GM23338 (cell line): ENCODE measurements around the gene GALM. TPM values are rescaled to one million over a fixed set of nuclear protein-coding genes. Genes with fewer than 3 reads are reported as not detected.

Experiments
- ATAC-seq: fragments of 200-7000 bp; cut with Tn5 transposase; 3 replicates; pipeline ENCODE4 v1.9.1; 2020
- DNase-seq: peaks from one replicate; pipeline ENCODE4 v3.0.0-alpha.2; 2015; ENCODE audit warnings: low spot score
- H2AFZ ChIP-seq: fragments of 200-600 bp; sonication (generic); 2 replicates; pipeline ENCODE4 v1.8.0; 2016; ENCODE audit warnings: antibody characterized with exemption, mild to moderate bottlenecking, moderate library complexity
- H3F3A ChIP-seq: fragments of 200-600 bp; sonication (generic); replicated peaks from 2 replicates; pipeline ENCODE4 v1.8.0; 2017; ENCODE audit warnings: antibody characterized with exemption, mixed run types, low read depth
- H3K27ac ChIP-seq: fragments of 200-600 bp; sonication (generic); 2 replicates; pipeline ENCODE4 v1.6.1; 2016; ENCODE audit warnings: low read depth
- H3K27me3 ChIP-seq: fragments of 200-600 bp; sonication (generic); 2 replicates; pipeline ENCODE4 v1.8.0; 2016; ENCODE audit warnings: mild to moderate bottlenecking, mixed run types, moderate library complexity; ENCODE audit not compliant: insufficient read depth
- H3K36me3 ChIP-seq: fragments of 200-600 bp; sonication (generic); 2 replicates; pipeline ENCODE4 v1.8.0; 2016; ENCODE audit warnings: mild to moderate bottlenecking; ENCODE audit not compliant: insufficient read depth
- H3K4me1 ChIP-seq: fragments of 200-600 bp; sonication (generic); 2 replicates; pipeline ENCODE4 v1.8.0; 2016; ENCODE audit warnings: mild to moderate bottlenecking, moderate library complexity; ENCODE audit not compliant: insufficient read depth
- H3K4me2 ChIP-seq: fragments of 200-600 bp; sonication (generic); 2 replicates; pipeline ENCODE4 v1.7.1; 2017; ENCODE audit warnings: mixed run types
- H3K4me3 ChIP-seq: fragments of 200-600 bp; sonication (generic); 2 replicates; pipeline ENCODE4 v1.6.1; 2016; ENCODE audit warnings: mixed run types
- H3K79me2 ChIP-seq: fragments of 200-600 bp; sonication (generic); replicated peaks from 2 replicates; pipeline ENCODE4 v1.8.0; 2017; ENCODE audit warnings: mild to moderate bottlenecking; ENCODE audit not compliant: insufficient read depth
- H3K9me2 ChIP-seq: fragments of 200-600 bp; sonication (generic); 2 replicates; pipeline ENCODE4 v1.8.0; 2017; ENCODE audit not compliant: insufficient read depth
- H4K20me1 ChIP-seq: fragments of 200-600 bp; sonication (generic); replicated peaks from 2 replicates; pipeline ENCODE4 v1.8.0; 2017; ENCODE audit warnings: mild to moderate bottlenecking; ENCODE audit not compliant: insufficient read depth
- H3K27ac Mint-ChIP-seq: 2 replicates; pipeline ENCODE4 v1.8.0; 2020; ENCODE audit warnings: inconsistent platforms, mild to moderate bottlenecking, moderate library complexity, mixed read lengths
- H3K27me3 Mint-ChIP-seq: 3 replicates; pipeline ENCODE4 v1.8.0; 2022; ENCODE audit warnings: low read depth, mild to moderate bottlenecking, moderate library complexity, mixed read lengths, inconsistent platforms; ENCODE audit not compliant: insufficient read depth, poor library complexity
- H3K36me3 Mint-ChIP-seq: 3 replicates; pipeline ENCODE4 v1.8.0; 2021; ENCODE audit warnings: low read depth, mild to moderate bottlenecking, inconsistent platforms, moderate library complexity, mixed read lengths
- H3K4me1 Mint-ChIP-seq: 3 replicates; pipeline ENCODE4 v1.8.0; 2020; ENCODE audit warnings: mild to moderate bottlenecking, inconsistent platforms, mixed read lengths
- H3K4me3 Mint-ChIP-seq: 3 replicates; pipeline ENCODE4 v1.8.0; 2021; ENCODE audit warnings: moderate library complexity, mild to moderate bottlenecking, inconsistent platforms, mixed read lengths
- H3K9me3 Mint-ChIP-seq: 3 replicates; pipeline ENCODE4 v1.8.0; 2020; ENCODE audit warnings: moderate library complexity, mild to moderate bottlenecking, inconsistent platforms, mixed read lengths
- CREB1 ChIP-seq: fragments of 250-450 bp; sonication (Bioruptor Pico); IDR thresholded peaks from 2 replicates; pipeline ENCODE4 v1.5.0; 2020; ENCODE audit warnings: low read depth, mild to moderate bottlenecking, moderate library complexity
- EZH2 ChIP-seq: fragments of 200-600 bp; sonication (generic); IDR thresholded peaks from one replicate; pipeline ENCODE4 v1.8.0; 2017; ENCODE audit warnings: antibody characterized with exemption, mild to moderate bottlenecking, low read depth; ENCODE audit not compliant: unreplicated experiment
- EZH2phosphoT487 ChIP-seq: fragments of 200-600 bp; sonication (generic); IDR thresholded peaks from one replicate; pipeline ENCODE4 v1.8.1; 2018; ENCODE audit warnings: antibody characterized with exemption; ENCODE audit not compliant: unreplicated experiment
- JUNB ChIP-seq: IDR thresholded peaks from one replicate; pipeline ENCODE4 v1.6.1; 2016; ENCODE audit warnings: antibody characterized with exemption; ENCODE audit not compliant: unreplicated experiment
- NANOG ChIP-seq: IDR thresholded peaks from 2 replicates; pipeline ENCODE4 v1.6.1; 2016; ENCODE audit warnings: antibody characterized with exemption, borderline replicate concordance
- POLR2AphosphoS5 ChIP-seq: IDR thresholded peaks from 2 replicates; pipeline ENCODE4 v1.6.1; 2016; ENCODE audit warnings: antibody characterized with exemption, low read depth
- STAT1 ChIP-seq: IDR thresholded peaks from one replicate; pipeline ENCODE4 v1.6.1; 2016; ENCODE audit warnings: antibody characterized with exemption; ENCODE audit not compliant: unreplicated experiment
- ZNF114 ChIP-seq: fragments of 250-450 bp; sonication (Bioruptor Pico); IDR thresholded peaks from 2 replicates; pipeline ENCODE4 v1.5.0; 2020; ENCODE audit warnings: mild to moderate bottlenecking, moderate library complexity
- ZNF331 ChIP-seq: fragments of 250-450 bp; sonication (Bioruptor Pico); IDR thresholded peaks from 2 replicates; pipeline ENCODE4 v1.5.0; 2020; ENCODE audit warnings: low read depth, mild to moderate bottlenecking, moderate library complexity
- polyA plus RNA-seq: library from polyadenylated mRNA; unstranded; fragments of >200 nt; fragmentation: Nextera tagmentation; extraction: Ambion mirVana; gene quantifications from 2 replicates; pipeline ENCODE4 v1.2.1, GENCODE V29; 2016
- total RNA-seq: library from RNA; depleted of rRNA; stranded (reverse); fragments of >200 nt; shearing (Covaris generic); gene quantifications from 2 replicates; pipeline ENCODE4 v1.2.3, GENCODE V29; 2014
- TF ChIP-seq, protein P1 (sequence below): IDR thresholded peaks from one replicate; pipeline ENCODE4 v1.6.1; 2018; ENCODE audit warnings: antibody characterized with exemption; ENCODE audit not compliant: unreplicated experiment
- TF ChIP-seq, protein P2 (sequence below): fragments of 250-450 bp; sonication (Bioruptor Pico); IDR thresholded peaks from 2 replicates; pipeline ENCODE4 v1.5.0; 2020; ENCODE audit warnings: mild to moderate bottlenecking, moderate library complexity
- TF ChIP-seq, protein P3 (sequence below), 2 experiments: fragments of 200-600 bp in 1 of 2; sonication (generic) in 1 of 2; conservative IDR thresholded peaks; 2 replicates each; pipeline versions ENCODE4 v1.5.1 to v1.6.1; 2016 to 2017; ENCODE audit warnings: antibody characterized with exemption in 2 of 2, low read depth in 2 of 2, mild to moderate bottlenecking in 2 of 2, moderate library complexity in 1 of 2
- TF ChIP-seq, protein P4 (sequence below): IDR thresholded peaks from 2 replicates; pipeline ENCODE4 v1.6.1; 2016; ENCODE audit warnings: antibody characterized with exemption

The GALM gene
- total and polyA plus RNA-seq, 2 experiments from 2014 or later: 9.3 to 21.6 TPM

DNA sequence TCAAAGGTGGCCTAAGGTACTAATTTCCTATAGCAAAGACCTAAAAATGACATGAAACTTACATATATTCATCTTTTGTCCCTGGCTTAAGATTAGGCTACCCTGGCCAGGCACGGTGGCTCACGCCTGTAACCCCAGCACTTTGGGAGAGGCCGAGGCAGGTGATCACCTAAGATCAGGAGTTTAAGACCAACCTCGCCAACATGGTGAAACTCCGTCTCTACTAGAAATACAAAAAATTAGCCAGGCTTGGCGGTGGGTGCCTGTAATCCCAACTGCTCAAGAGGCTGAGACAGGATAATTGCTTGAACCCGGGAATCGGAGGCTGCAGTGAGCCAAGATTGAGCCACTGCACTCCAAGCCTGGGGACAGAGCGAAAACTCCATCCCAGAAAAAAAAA is 79.4 kb downstream of the GALM start:
- Mint-ChIP-seq H3K27ac (no peak overlapping the region), H3K27me3 (peaks cover 16% of the 10 kb centered on the region), H3K4me1 (peaks cover 33% of the 10 kb centered on the region), H3K9me3 (no peaks in the 10 kb centered on the region), H3K36me3 (peaks cover 95% of the 10 kb centered on the region), H3K4me3 (no peak overlapping the region)
- Histone ChIP-seq H3K79me2 (peaks cover 68% of the 10 kb centered on the region), H3K4me1 (peaks cover 5% of the 10 kb centered on the region; the same call in 1 of the 2 replicates), H3K27me3 (no peaks in the 10 kb centered on the region), H2AFZ (no peak overlapping the region), H4K20me1 (peaks cover 67% of the 10 kb centered on the region), H3K36me3 (peaks cover 67% of the 10 kb centered on the region), H3F3A (peaks cover 70% of the 10 kb centered on the region), H3K4me3 (no peak overlapping the region), H3K9me2 (no peaks in the 10 kb centered on the region), H3K4me2 (no peak overlapping the region), H3K27ac (no peak overlapping the region)
- TF ChIP-seq, protein P1, sequence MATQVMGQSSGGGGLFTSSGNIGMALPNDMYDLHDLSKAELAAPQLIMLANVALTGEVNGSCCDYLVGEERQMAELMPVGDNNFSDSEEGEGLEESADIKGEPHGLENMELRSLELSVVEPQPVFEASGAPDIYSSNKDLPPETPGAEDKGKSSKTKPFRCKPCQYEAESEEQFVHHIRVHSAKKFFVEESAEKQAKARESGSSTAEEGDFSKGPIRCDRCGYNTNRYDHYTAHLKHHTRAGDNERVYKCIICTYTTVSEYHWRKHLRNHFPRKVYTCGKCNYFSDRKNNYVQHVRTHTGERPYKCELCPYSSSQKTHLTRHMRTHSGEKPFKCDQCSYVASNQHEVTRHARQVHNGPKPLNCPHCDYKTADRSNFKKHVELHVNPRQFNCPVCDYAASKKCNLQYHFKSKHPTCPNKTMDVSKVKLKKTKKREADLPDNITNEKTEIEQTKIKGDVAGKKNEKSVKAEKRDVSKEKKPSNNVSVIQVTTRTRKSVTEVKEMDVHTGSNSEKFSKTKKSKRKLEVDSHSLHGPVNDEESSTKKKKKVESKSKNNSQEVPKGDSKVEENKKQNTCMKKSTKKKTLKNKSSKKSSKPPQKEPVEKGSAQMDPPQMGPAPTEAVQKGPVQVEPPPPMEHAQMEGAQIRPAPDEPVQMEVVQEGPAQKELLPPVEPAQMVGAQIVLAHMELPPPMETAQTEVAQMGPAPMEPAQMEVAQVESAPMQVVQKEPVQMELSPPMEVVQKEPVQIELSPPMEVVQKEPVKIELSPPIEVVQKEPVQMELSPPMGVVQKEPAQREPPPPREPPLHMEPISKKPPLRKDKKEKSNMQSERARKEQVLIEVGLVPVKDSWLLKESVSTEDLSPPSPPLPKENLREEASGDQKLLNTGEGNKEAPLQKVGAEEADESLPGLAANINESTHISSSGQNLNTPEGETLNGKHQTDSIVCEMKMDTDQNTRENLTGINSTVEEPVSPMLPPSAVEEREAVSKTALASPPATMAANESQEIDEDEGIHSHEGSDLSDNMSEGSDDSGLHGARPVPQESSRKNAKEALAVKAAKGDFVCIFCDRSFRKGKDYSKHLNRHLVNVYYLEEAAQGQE: no peak
- TF ChIP-seq NANOG: no peak
- no peak for TF ChIP-seq EZH2phosphoT487
- TF ChIP-seq CREB1: no peak
- TF ChIP-seq POLR2AphosphoS5: no peak; the same call in 1 of the 2 replicates
- TF ChIP-seq, protein P2, sequence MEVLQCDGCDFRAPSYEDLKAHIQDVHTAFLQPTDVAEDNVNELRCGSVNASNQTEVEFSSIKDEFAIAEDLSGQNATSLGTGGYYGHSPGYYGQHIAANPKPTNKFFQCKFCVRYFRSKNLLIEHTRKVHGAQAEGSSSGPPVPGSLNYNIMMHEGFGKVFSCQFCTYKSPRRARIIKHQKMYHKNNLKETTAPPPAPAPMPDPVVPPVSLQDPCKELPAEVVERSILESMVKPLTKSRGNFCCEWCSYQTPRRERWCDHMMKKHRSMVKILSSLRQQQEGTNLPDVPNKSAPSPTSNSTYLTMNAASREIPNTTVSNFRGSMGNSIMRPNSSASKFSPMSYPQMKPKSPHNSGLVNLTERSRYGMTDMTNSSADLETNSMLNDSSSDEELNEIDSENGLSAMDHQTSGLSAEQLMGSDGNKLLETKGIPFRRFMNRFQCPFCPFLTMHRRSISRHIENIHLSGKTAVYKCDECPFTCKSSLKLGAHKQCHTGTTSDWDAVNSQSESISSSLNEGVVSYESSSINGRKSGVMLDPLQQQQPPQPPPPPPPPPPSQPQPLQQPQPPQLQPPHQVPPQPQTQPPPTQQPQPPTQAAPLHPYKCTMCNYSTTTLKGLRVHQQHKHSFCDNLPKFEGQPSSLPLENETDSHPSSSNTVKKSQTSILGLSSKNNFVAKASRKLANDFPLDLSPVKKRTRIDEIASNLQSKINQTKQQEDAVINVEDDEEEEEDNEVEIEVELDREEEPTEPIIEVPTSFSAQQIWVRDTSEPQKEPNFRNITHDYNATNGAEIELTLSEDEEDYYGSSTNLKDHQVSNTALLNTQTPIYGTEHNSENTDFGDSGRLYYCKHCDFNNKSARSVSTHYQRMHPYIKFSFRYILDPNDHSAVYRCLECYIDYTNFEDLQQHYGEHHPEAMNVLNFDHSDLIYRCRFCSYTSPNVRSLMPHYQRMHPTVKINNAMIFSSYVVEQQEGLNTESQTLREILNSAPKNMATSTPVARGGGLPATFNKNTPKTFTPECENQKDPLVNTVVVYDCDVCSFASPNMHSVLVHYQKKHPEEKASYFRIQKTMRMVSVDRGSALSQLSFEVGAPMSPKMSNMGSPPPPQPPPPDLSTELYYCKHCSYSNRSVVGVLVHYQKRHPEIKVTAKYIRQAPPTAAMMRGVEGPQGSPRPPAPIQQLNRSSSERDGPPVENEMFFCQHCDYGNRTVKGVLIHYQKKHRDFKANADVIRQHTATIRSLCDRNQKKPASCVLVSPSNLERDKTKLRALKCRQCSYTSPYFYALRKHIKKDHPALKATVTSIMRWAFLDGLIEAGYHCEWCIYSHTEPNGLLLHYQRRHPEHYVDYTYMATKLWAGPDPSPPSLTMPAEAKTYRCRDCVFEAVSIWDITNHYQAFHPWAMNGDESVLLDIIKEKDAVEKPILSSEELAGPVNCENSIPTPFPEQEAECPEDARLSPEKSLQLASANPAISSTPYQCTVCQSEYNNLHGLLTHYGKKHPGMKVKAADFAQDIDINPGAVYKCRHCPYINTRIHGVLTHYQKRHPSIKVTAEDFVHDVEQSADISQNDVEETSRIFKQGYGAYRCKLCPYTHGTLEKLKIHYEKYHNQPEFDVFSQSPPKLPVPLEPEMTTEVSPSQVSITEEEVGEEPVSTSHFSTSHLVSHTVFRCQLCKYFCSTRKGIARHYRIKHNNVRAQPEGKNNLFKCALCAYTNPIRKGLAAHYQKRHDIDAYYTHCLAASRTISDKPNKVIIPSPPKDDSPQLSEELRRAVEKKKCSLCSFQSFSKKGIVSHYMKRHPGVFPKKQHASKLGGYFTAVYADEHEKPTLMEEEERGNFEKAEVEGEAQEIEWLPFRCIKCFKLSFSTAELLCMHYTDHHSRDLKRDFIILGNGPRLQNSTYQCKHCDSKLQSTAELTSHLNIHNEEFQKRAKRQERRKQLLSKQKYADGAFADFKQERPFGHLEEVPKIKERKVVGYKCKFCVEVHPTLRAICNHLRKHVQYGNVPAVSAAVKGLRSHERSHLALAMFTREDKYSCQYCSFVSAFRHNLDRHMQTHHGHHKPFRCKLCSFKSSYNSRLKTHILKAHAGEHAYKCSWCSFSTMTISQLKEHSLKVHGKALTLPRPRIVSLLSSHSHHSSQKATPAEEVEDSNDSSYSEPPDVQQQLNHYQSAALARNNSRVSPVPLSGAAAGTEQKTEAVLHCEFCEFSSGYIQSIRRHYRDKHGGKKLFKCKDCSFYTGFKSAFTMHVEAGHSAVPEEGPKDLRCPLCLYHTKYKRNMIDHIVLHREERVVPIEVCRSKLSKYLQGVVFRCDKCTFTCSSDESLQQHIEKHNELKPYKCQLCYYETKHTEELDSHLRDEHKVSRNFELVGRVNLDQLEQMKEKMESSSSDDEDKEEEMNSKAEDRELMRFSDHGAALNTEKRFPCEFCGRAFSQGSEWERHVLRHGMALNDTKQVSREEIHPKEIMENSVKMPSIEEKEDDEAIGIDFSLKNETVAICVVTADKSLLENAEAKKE: no peak
- TF ChIP-seq, protein P3, sequence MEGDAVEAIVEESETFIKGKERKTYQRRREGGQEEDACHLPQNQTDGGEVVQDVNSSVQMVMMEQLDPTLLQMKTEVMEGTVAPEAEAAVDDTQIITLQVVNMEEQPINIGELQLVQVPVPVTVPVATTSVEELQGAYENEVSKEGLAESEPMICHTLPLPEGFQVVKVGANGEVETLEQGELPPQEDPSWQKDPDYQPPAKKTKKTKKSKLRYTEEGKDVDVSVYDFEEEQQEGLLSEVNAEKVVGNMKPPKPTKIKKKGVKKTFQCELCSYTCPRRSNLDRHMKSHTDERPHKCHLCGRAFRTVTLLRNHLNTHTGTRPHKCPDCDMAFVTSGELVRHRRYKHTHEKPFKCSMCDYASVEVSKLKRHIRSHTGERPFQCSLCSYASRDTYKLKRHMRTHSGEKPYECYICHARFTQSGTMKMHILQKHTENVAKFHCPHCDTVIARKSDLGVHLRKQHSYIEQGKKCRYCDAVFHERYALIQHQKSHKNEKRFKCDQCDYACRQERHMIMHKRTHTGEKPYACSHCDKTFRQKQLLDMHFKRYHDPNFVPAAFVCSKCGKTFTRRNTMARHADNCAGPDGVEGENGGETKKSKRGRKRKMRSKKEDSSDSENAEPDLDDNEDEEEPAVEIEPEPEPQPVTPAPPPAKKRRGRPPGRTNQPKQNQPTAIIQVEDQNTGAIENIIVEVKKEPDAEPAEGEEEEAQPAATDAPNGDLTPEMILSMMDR (conservative IDR thresholded peaks at IDR 0.05; ENCODE audit: low read depth in 2 of 2): no peak
- TF ChIP-seq STAT1: no peak
- TF ChIP-seq EZH2: no peak
- no peak for TF ChIP-seq ZNF331 (CRISPR knock-in tag)
- no peak for TF ChIP-seq ZNF114 (CRISPR knock-in tag)
- no peak for TF ChIP-seq JUNB
- TF ChIP-seq, protein P4, sequence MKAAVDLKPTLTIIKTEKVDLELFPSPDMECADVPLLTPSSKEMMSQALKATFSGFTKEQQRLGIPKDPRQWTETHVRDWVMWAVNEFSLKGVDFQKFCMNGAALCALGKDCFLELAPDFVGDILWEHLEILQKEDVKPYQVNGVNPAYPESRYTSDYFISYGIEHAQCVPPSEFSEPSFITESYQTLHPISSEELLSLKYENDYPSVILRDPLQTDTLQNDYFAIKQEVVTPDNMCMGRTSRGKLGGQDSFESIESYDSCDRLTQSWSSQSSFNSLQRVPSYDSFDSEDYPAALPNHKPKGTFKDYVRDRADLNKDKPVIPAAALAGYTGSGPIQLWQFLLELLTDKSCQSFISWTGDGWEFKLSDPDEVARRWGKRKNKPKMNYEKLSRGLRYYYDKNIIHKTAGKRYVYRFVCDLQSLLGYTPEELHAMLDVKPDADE: no peak
- ATAC-seq (no peak), DNase-seq (no peak)
